ENCODE measurements around the gene EVA1A.

The EVA1A gene

DNA sequence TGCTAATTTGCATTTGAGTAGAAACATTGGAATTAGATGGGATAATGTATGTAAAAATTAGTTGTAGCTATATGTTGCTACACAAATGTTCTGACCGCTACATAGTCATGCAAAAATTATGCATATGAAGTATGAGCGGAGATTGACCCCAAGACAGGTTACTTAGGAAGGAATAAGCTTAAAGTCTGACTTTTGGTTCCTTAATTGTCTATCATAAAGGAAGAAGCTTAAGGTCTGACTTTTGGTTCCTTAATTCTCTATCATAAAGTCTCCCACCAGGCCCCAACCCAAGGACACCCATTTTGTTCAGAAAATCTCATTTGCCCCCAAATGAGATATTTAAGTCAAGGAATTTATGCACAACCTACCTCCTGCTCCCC lies 106.5 kb downstream of the EVA1A start:
- no peak for DNase-seq (ENCODE audit: low read depth in 2 of 2, low spot score in 1 of 2)

DNA sequence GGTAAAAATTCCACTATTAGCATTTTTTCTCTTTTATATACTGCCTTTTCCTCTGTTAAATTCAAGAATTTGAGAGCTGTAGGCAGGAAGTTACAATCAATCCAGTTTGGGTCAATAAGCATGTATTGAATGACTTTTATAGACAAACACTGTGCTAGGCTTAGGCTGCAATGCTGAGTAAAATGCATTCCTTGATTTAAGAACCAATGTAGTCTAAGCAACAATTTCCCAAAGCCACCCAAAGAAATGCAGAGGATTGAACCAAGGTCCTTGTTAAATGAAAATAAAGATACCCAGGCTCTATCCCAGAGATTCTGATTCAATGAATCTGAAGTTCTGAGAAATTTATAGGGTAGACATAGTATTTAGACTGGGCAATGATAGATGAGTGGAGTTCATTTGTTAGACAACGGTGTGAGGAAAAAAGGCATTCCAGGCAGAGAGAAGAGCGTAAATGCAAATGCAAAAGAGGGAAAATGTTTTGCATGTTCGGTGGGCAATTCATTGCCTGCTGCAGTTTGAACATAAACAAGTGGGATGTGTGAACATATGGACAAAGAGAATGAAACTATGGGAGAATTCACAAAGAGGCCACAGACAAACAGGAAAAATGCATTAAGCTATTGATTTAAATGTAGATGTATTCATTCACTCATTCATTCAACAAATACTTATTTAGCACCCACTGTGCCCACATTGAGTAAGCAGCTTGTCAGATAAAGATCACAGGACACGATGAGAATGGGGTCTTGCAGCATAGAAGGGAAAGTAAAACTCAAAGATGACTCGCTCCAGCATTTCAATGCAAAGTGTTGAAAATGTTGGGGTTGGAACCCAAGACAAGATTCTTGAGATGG lies 107.1 kb downstream of the EVA1A start:
- DNase-seq (ENCODE audit: low read depth in 2 of 2, low spot score in 1 of 2) = no peak

GRCh38 chr2:75450068-75450467 lies 110.7 kb downstream of the EVA1A start:
- DNase-seq (ENCODE audit: low read depth in 2 of 2, low spot score in 1 of 2) = no peak

- no peak for DNase-seq (ENCODE audit: low read depth in 2 of 2, low spot score in 1 of 2)
These were observed 113.6 kb downstream of the EVA1A start for GRCh38 chr2:75447176-75447575.

Data from stimulated activated CD8-positive, alpha-beta memory T cell treated with anti-CD3 and anti-CD28 coated beads, Interleukin-4, amount 100 ng/mL, for 1 hour (primary cell).